ENCODE data around the gene MGARP. TPM values are rescaled to one million over a fixed set of nuclear protein-coding genes. Genes with fewer than 3 reads are reported as not detected.

MGARP gene
- total RNA-seq, 1 donor from 2014 or later = 2.5 TPM

- Histone ChIP-seq H4K20me1 (ENCODE audit: low read depth) (peaks cover 12% of the 10 kb centered on the region), H3F3A (ENCODE audit: low read depth) (peaks cover 29% of the 10 kb centered on the region), H3K27ac (peak within 1 kb of the TSS; percentile 91), H3K36me3 (peaks cover 10% of the 10 kb centered on the region), H3K27me3 (no peaks in the 10 kb centered on the region), H3K4me1 (peaks cover 18% of the 10 kb centered on the region), H2AFZ (replicated peaks) (peak within 1 kb of the TSS; percentile 47), H3K9ac (peak within 1 kb of the TSS; percentile 80), H3K79me2 (ENCODE audit: low read depth) (peaks cover 77% of the 10 kb centered on the region), H3K4me2 (peak within 1 kb of the TSS; percentile 84), H3K4me3 (peak within 1 kb of the TSS; percentile 73), H3K9me3 (ENCODE audit: low read depth) (peaks cover 6% of the 10 kb centered on the region)
- H3K27me3 Mint-ChIP-seq (ENCODE audit: insufficient read depth, low read depth) = peaks cover 2% of the 10 kb centered on the region
- TF ChIP-seq, protein P1, sequence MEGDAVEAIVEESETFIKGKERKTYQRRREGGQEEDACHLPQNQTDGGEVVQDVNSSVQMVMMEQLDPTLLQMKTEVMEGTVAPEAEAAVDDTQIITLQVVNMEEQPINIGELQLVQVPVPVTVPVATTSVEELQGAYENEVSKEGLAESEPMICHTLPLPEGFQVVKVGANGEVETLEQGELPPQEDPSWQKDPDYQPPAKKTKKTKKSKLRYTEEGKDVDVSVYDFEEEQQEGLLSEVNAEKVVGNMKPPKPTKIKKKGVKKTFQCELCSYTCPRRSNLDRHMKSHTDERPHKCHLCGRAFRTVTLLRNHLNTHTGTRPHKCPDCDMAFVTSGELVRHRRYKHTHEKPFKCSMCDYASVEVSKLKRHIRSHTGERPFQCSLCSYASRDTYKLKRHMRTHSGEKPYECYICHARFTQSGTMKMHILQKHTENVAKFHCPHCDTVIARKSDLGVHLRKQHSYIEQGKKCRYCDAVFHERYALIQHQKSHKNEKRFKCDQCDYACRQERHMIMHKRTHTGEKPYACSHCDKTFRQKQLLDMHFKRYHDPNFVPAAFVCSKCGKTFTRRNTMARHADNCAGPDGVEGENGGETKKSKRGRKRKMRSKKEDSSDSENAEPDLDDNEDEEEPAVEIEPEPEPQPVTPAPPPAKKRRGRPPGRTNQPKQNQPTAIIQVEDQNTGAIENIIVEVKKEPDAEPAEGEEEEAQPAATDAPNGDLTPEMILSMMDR (IDR thresholded peaks at IDR 0.05) = peak; percentile 34
- TF ChIP-seq EZH2 (IDR thresholded peaks at IDR 0.05) = peak; percentile 22
- no peak for TF ChIP-seq EZH2phosphoT487 (IDR thresholded peaks at IDR 0.05)
- DNase-seq (ENCODE audit: low spot score) = peak; percentile 72
- peaks cover 34% of the 10 kb centered on the region for H3K4me1 Mint-ChIP-seq
- peaks cover 28% of the 10 kb centered on the region for H3K36me3 Mint-ChIP-seq
- H3K4me3 Mint-ChIP-seq = peak within 1 kb of the TSS; percentile 99
- H3K9me3 Mint-ChIP-seq = peaks cover 20% of the 10 kb centered on the region
- peak within 1 kb of the TSS; percentile 99 for H3K27ac Mint-ChIP-seq
Measured at GRCh38 chr4:139301821-139302611, 22.0 kb upstream of the MGARP start, which contains the start of gene NDUFC1. Gene NDUFC1 (minus strand): TSS chr4:139302477. CDS start chr4:139295798, 6,679 bp downstream.

GRCh38 chr4:139301113-139301820 is 21.2 kb upstream of the MGARP start, which contains the start of gene NAA15:
Gene NAA15 (plus strand): TSS chr4:139301505. CDS start chr4:139301778, 273 bp downstream.
- peaks cover 10% of the 10 kb centered on the region for H3K36me3 ChIP-seq
- peaks cover 21% of the 10 kb centered on the region for H3K36me3 Mint-ChIP-seq
- peaks cover 12% of the 10 kb centered on the region for H4K20me1 ChIP-seq (ENCODE audit: low read depth)
- H3K4me2 ChIP-seq = peak within 1 kb of the TSS; percentile 91
- H3K4me1 Mint-ChIP-seq = peaks cover 37% of the 10 kb centered on the region
- peak within 1 kb of the TSS; percentile 99 for H3K4me3 Mint-ChIP-seq
- H3K27ac ChIP-seq = peak within 1 kb of the TSS; percentile 91
- peaks cover 16% of the 10 kb centered on the region for H3K9me3 Mint-ChIP-seq
- H3F3A ChIP-seq (ENCODE audit: low read depth) = peaks cover 29% of the 10 kb centered on the region
- peak within 1 kb of the TSS; percentile 80 for H3K9ac ChIP-seq
- H2AFZ ChIP-seq (replicated peaks) = peak within 1 kb of the TSS; percentile 94
- peak within 1 kb of the TSS; percentile 99 for H3K27ac Mint-ChIP-seq
- TF ChIP-seq, protein P1 (IDR thresholded peaks at IDR 0.05) = no peak
- peak; percentile 63 for TF ChIP-seq EZH2 (IDR thresholded peaks at IDR 0.05)
- peak; percentile 99 for DNase-seq (ENCODE audit: low spot score)
- H3K79me2 ChIP-seq (ENCODE audit: low read depth) = peaks cover 70% of the 10 kb centered on the region
- H3K27me3 ChIP-seq = no peaks in the 10 kb centered on the region
- H3K27me3 Mint-ChIP-seq (ENCODE audit: insufficient read depth, low read depth) = peaks cover 2% of the 10 kb centered on the region
- peak within 1 kb of the TSS; percentile 73 for H3K4me3 ChIP-seq
- peaks cover 18% of the 10 kb centered on the region for H3K4me1 ChIP-seq
- H3K9me3 ChIP-seq (ENCODE audit: low read depth) = peaks cover 6% of the 10 kb centered on the region

GRCh38 chr4:139300431-139301112 is 20.5 kb upstream of the MGARP start:
- peaks cover 29% of the 10 kb centered on the region for H3F3A ChIP-seq (ENCODE audit: low read depth)
- H3K36me3 ChIP-seq = peaks cover 10% of the 10 kb centered on the region
- H3K36me3 Mint-ChIP-seq = peaks cover 17% of the 10 kb centered on the region
- H3K79me2 ChIP-seq (ENCODE audit: low read depth) = peaks cover 63% of the 10 kb centered on the region
- peaks cover 18% of the 10 kb centered on the region for H3K4me1 ChIP-seq
- peak overlapping the region; percentile 53 for H3K9ac ChIP-seq
- no peaks in the 10 kb centered on the region for H3K27me3 ChIP-seq
- peak overlapping the region; percentile 91 for H3K4me2 ChIP-seq
- H3K4me1 Mint-ChIP-seq = peaks cover 44% of the 10 kb centered on the region
- peaks cover 4% of the 10 kb centered on the region for H3K27me3 Mint-ChIP-seq (ENCODE audit: insufficient read depth, low read depth)
- H4K20me1 ChIP-seq (ENCODE audit: low read depth) = peaks cover 9% of the 10 kb centered on the region
- peak overlapping the region; percentile 99 for H3K4me3 Mint-ChIP-seq
- H2AFZ ChIP-seq (replicated peaks) = peak overlapping the region; percentile 94
- peaks cover 13% of the 10 kb centered on the region for H3K9me3 Mint-ChIP-seq
- DNase-seq (ENCODE audit: low spot score) = peak; percentile 31
- H3K9me3 ChIP-seq (ENCODE audit: low read depth) = peaks cover 6% of the 10 kb centered on the region
- TF ChIP-seq EZH2 (IDR thresholded peaks at IDR 0.05) = no peak
- TF ChIP-seq, protein P1 (IDR thresholded peaks at IDR 0.05) = no peak
- TF ChIP-seq EZH2phosphoT487 (IDR thresholded peaks at IDR 0.05) = no peak
- peak overlapping the region; percentile 93 for H3K27ac Mint-ChIP-seq
- peak overlapping the region; percentile 77 for H3K27ac ChIP-seq
- peak overlapping the region; percentile 73 for H3K4me3 ChIP-seq

Measured in neural progenitor cell (in vitro differentiated cells).